Osteoblast (primary cell): ENCODE data around the gene POMT2. TPM values are rescaled to one million over a fixed set of nuclear protein-coding genes. Genes with fewer than 3 reads are reported as not detected.

Source experiments
- DNase-seq: peaks from one replicate; pipeline ENCODE4 v3.0.0; 2011; ENCODE audit warnings: low spot score, mixed read lengths; ENCODE audit not compliant: insufficient read length; ENCODE audit errors: missing footprints
- H2AFZ ChIP-seq: 2 replicates; pipeline ENCODE4 v1.6.0; 2011; ENCODE audit warnings: mild to moderate bottlenecking, low read length
- H3K27ac ChIP-seq: 2 replicates; pipeline ENCODE4 v1.5.1; 2011; ENCODE audit warnings: mild to moderate bottlenecking, low read depth, low read length, moderate library complexity
- H3K27me3 ChIP-seq: 2 replicates; pipeline ENCODE4 v1.6.0; 2012; ENCODE audit warnings: mild to moderate bottlenecking, control low read depth, inconsistent platforms, low read length, moderate library complexity; ENCODE audit not compliant: insufficient read depth
- H3K36me3 ChIP-seq: 2 replicates; pipeline ENCODE4 v1.5.1; 2011; ENCODE audit warnings: mild to moderate bottlenecking, low read length, control low read depth, moderate library complexity; ENCODE audit not compliant: insufficient read depth
- H3K4me1 ChIP-seq: 2 replicates; pipeline ENCODE4 v1.5.1; 2011; ENCODE audit warnings: mild to moderate bottlenecking, low read length, control low read depth, moderate library complexity; ENCODE audit not compliant: insufficient read depth
- H3K4me2 ChIP-seq: 2 replicates; pipeline ENCODE4 v1.6.0; 2011; ENCODE audit warnings: mild to moderate bottlenecking, low read length; ENCODE audit not compliant: insufficient read depth
- H3K4me3 ChIP-seq: fragments of 200-600 bp; sonication (generic); 3 replicates; pipeline ENCODE4 v1.5.1; 2012; ENCODE audit warnings: mild to moderate bottlenecking, low read length, inconsistent platforms; ENCODE audit not compliant: insufficient read depth
- H3K79me2 ChIP-seq: 2 replicates; pipeline ENCODE4 v1.6.0; 2012; ENCODE audit warnings: mild to moderate bottlenecking, low read length, control low read depth, inconsistent platforms; ENCODE audit not compliant: insufficient read depth
- H3K9me3 ChIP-seq: 2 replicates; pipeline ENCODE4 v1.5.1; 2011; ENCODE audit warnings: low read depth, low read length, control low read depth
- H4K20me1 ChIP-seq: 2 replicates; pipeline ENCODE4 v1.6.0; 2012; ENCODE audit warnings: mild to moderate bottlenecking, low read length, control low read depth; ENCODE audit not compliant: insufficient read depth
- CTCF ChIP-seq: IDR thresholded peaks from 2 replicates; pipeline ENCODE4 v1.5.1; 2011; ENCODE audit warnings: mild to moderate bottlenecking, low read depth, low read length, moderate library complexity; ENCODE audit errors: extremely low read depth
- total RNA-seq: library from RNA; depleted of rRNA; stranded (reverse); fragments of >200 nt; gene quantifications from 2 replicates; pipeline ENCODE4 v1.2.3, GENCODE V29; 2012

Gene POMT2
- total RNA-seq, 1 donor = 11.6 TPM

- peak; percentile 47 for DNase-seq
- H3K4me3 ChIP-seq = no peak within 1 kb of the TSS
- H3K27ac ChIP-seq = no peak within 1 kb of the TSS
- H2AFZ ChIP-seq = no peak within 1 kb of the TSS
- H3K79me2 ChIP-seq = no peaks in the 10 kb centered on the region
- TF ChIP-seq CTCF = no peak
- H3K27me3 ChIP-seq = peaks cover 8% of the 10 kb centered on the region
- H3K9me3 ChIP-seq = peaks cover 2% of the 10 kb centered on the region
- no peaks in the 10 kb centered on the region for H3K36me3 ChIP-seq
- no peaks in the 10 kb centered on the region for H3K4me1 ChIP-seq
- no peak within 1 kb of the TSS for H3K4me2 ChIP-seq
- H4K20me1 ChIP-seq = no peaks in the 10 kb centered on the region
These were observed 49.5 kb downstream of the POMT2 start, which contains the start of gene NGB for GRCh38 chr14:77271113-77271710. Gene NGB, minus strand, starts transcription at chr14:77271206. Its CDS starts 269 bp downstream, at chr14:77270937.

- DNase-seq = peak; percentile 84
- H3K27ac ChIP-seq = no peak overlapping the region
- H3K36me3 ChIP-seq = no peaks in the 10 kb centered on the region
- H3K9me3 ChIP-seq = peaks cover 2% of the 10 kb centered on the region
- no peaks in the 10 kb centered on the region for H4K20me1 ChIP-seq
- H3K4me2 ChIP-seq = no peak overlapping the region
- no peak overlapping the region for H3K4me3 ChIP-seq
- H3K27me3 ChIP-seq = peaks cover 11% of the 10 kb centered on the region
- no peaks in the 10 kb centered on the region for H3K79me2 ChIP-seq
- no peak for TF ChIP-seq CTCF
- H2AFZ ChIP-seq = no peak overlapping the region
- H3K4me1 ChIP-seq = no peaks in the 10 kb centered on the region
These were observed 50.1 kb downstream of the POMT2 start for GRCh38 chr14:77270361-77271112.

- no peak for TF ChIP-seq CTCF
- peak; percentile 83 for DNase-seq
- Histone ChIP-seq H3K27me3 (peaks cover 11% of the 10 kb centered on the region), H4K20me1 (no peaks in the 10 kb centered on the region), H3K27ac (no peak overlapping the region), H3K9me3 (peaks cover 2% of the 10 kb centered on the region), H3K4me3 (no peak overlapping the region), H3K4me2 (no peak overlapping the region), H3K36me3 (no peaks in the 10 kb centered on the region), H3K79me2 (no peaks in the 10 kb centered on the region), H3K4me1 (no peaks in the 10 kb centered on the region), H2AFZ (no peak overlapping the region)
These were observed 51.6 kb downstream of the POMT2 start for GRCh38 chr14:77268989-77269600.
